GM18951 (cell line): ENCODE results near the gene PUM2.

Experiments used
- POLR2A ChIP-seq: IDR thresholded peaks from 4 replicates; pipeline ENCODE4 v1.6.1; 2011; ENCODE audit warnings: mild to moderate bottlenecking; ENCODE audit not compliant: insufficient read length, insufficient read depth; ENCODE audit errors: extremely low read depth
- in situ Hi-C: fragments of 300-500 bp; cut with MboI; formaldehyde crosslinking; loops from one replicate; pipeline ENCODE4 v1.12.0; 2022; ENCODE audit warnings: low sequenced_read_pairs, mixed read lengths, inconsistent platforms; ENCODE audit not compliant: unreplicated experiment

The PUM2 gene

GRCh38 chr2:20361893-20362292 is 11.2 kb upstream of the PUM2 start:
- TF ChIP-seq POLR2A = no peak
- in situ Hi-C loops = no loop called here

- no peak for TF ChIP-seq POLR2A
- in situ Hi-C loops = no loop called here
These were observed 8.5 kb upstream of the PUM2 start for GRCh38 chr2:20359096-20359495.

GRCh38 chr2:20357638-20358389 is 7.2 kb upstream of the PUM2 start:
- in situ Hi-C loops = no loop called here
- no peak for TF ChIP-seq POLR2A

- no peak for TF ChIP-seq POLR2A
- in situ Hi-C loops = no loop called here
These were observed 5.4 kb upstream of the PUM2 start for GRCh38 chr2:20356042-20356441.

DNA sequence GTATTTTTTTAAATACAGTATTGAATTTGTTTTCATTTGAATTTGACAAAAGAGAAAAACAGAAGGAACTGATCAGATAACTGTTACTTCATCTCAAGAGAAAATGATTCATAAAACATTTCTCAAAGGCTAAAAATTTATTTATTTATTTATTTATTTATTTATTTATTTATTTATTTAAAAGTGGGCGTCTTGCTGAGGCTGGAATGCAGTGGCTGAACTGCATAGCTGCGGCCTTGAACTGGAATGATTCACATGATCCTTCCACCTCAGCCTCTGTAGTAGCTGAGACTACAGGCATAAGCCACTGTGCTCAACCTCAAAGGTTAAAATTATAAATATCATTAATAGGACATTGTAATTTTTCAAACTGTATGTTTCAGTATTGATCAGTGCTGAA is 4.5 kb upstream of the PUM2 start:
- TF ChIP-seq POLR2A = no peak
- in situ Hi-C loops = no loop called here

GRCh38 chr2:20353241-20353992 is 2.8 kb upstream of the PUM2 start:
- TF ChIP-seq POLR2A = no peak
- in situ Hi-C loops = no loop called here

DNA sequence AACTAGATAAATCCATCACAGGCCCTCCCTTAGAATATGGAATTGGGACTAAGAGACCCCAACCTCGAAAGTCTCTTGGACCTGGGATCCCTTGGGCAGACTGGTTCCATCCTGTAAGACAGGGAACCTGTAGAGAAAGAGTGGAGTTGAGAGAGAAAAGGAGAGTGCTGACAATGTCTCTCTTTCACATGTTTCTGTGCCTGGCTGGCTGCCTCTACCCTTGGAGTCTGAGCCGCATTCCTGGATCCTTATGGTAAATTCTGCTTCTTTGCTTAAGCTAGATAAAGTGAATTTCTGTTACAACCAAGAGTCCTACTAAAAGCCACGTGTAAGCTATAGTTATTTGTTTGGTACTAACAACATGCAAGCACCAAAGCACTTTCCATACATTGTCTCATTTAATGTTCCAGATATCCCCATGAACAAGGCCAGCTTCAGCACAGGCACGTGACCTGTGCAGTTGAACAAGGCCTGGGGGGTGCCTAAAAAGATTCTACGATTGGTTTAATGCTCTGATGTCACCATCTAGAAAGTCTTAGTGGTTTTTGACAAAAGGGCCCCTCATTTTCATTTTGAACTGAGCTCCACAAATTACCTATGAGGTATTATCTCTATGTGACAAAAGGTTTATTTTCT is 2.1 kb upstream of the PUM2 start:
- in situ Hi-C loops = no loop called here
- no peak for TF ChIP-seq POLR2A

DNA sequence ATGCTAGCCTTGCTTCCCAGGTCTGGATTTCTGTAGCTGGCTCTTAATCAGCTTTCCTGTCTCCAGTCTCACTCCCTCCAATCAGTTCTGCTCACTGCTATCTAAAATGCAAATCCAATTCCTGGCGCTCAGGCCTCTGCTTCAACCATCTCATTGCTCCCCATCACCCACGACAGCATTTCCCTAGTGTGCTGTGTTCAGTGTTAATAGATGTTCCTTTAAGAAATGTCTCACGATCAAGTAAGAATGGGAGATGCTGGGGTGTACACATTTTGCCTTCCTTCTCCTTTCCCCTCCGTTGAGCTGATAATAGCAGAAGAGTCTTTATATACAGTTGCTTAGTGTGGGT is 1.6 kb upstream of the PUM2 start:
- TF ChIP-seq POLR2A = no peak
- in situ Hi-C loops = no loop called here

GRCh38 chr2:20351555-20352229 is 1.0 kb upstream of the PUM2 start:
- TF ChIP-seq POLR2A = no peak
- in situ Hi-C loops = no loop called here

DNA sequence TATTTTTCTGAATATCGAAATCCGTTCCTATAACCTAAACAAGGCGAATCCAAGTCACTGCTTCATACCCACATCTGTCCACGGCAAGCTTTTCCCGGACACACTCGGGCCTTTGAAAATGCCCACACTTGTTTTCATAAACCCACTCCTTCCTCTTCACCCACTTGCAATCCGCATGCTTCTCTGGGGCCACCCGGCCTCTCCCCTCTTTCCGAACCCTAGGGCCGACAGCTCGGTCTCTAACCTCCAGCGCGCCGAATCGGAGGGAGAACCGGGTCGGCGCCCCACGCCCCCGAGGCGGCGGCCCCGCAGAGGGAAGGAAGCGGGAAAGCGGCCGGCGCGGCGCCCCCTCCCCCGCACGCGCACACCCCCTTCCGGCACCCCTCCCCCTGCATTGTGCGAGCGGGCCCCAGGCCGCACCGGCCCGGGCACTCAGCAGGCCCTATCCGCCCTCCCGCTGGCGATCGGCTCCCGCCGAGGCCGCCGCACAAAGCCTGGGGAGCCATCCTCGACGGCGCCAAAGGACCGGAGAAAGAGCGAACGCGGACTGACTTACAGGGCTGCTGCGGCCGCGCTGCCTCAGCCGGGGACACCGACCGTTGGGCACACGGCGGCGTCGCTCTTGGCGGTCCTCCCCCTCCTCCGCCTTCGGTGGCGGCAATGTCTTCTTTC is 467 bp downstream of the PUM2 start:
- in situ Hi-C loops = no loop called here
- no peak for TF ChIP-seq POLR2A

- in situ Hi-C loops = no loop called here
- TF ChIP-seq POLR2A = no peak
These were observed 1.1 kb downstream of the PUM2 start for GRCh38 chr2:20349513-20349921.

DNA sequence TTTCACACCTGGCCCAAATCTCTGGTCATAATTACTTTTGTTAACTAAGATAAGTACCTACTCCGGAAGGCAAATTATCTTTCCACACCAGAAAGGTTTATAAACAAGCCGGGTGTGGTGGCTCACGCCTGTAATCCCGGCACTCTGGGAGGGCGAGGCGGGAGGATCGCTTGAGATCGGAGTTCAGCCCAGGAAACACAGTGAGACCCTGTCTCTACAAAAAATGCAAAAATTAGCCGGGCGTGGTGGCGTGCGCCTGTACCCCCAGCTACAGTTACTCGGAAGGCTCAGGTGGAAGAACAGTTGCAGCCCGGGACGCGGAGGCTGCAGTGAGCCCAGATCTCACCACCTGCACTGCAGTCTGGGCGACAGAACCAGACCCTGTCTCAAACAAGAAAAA is 2.1 kb downstream of the PUM2 start:
- TF ChIP-seq POLR2A = no peak
- in situ Hi-C loops = no loop called here
